ENCODE results near the gene TMEM259. TPM values are rescaled to one million over a fixed set of nuclear protein-coding genes. Genes with fewer than 3 reads are reported as not detected.

Gene TMEM259
- total and polyA plus RNA-seq, 2 of the 13 experiments (the other 11 are each of a cell fraction or from before 2014, with no cell fraction given), result 64.7 to 164 TPM

- TF ChIP-seq KDM5A (IDR thresholded peaks at IDR 0.05; ENCODE audit: borderline replicate concordance, low read length) (peak; percentile 95), ZNF83 (CRISPR knock-in tag; IDR thresholded peaks at IDR 0.05; ENCODE audit: borderline replicate concordance) (no peak), PRPF4 (IDR thresholded peaks at IDR 0.05; ENCODE audit: low read depth, low read length, poor library complexity, severe bottlenecking) (no peak), SRSF4 (IDR thresholded peaks at IDR 0.05; ENCODE audit: low read depth, low read length, poor library complexity, severe bottlenecking) (no peak), ZNF317 (CRISPR knock-in tag; IDR thresholded peaks at IDR 0.05) (0 out of 2 replicates have a peak, but pooled peaks have one; percentile 33), AGO2 (optimal IDR thresholded peaks at IDR 0.05; ENCODE audit: low read depth, low read length) (peak; percentile 81), RBAK (CRISPR knock-in tag; IDR thresholded peaks at IDR 0.05) (no peak), TFDP2 (CRISPR knock-in tag; IDR thresholded peaks at IDR 0.05) (peak; percentile 73), ZNF136 (CRISPR knock-in tag; IDR thresholded peaks at IDR 0.05; ENCODE audit: low read depth) (peak; percentile 88), PRMT3 (CRISPR knock-in tag; IDR thresholded peaks at IDR 0.05; ENCODE audit: borderline replicate concordance, low read depth) (no peak), SSRP1 (CRISPR knock-in tag; IDR thresholded peaks at IDR 0.05) (no peak), ZNF350 (CRISPR knock-in tag; IDR thresholded peaks at IDR 0.05; ENCODE audit: borderline replicate concordance, low read depth) (peak; percentile 82), THAP9 (CRISPR knock-in tag; IDR thresholded peaks at IDR 0.05; ENCODE audit: borderline replicate concordance) (peak; percentile 84; the same call in 1 of the 2 replicates), ZNF280B (CRISPR knock-in tag; IDR thresholded peaks at IDR 0.05; ENCODE audit: borderline replicate concordance) (peak; percentile 85), EHMT2 (IDR thresholded peaks at IDR 0.05; ENCODE audit: borderline replicate concordance, low read depth, low read length) (no peak), ELK4 (CRISPR knock-in tag; IDR thresholded peaks at IDR 0.05; ENCODE audit: borderline replicate concordance) (no peak), SNAPC2 (CRISPR knock-in tag; IDR thresholded peaks at IDR 0.05) (peak; percentile 73; the same call in 1 of the 2 replicates), RFXANK (CRISPR knock-in tag; IDR thresholded peaks at IDR 0.05) (peak; percentile 79; the same call in 1 of the 2 replicates), SOX6 (IDR thresholded peaks at IDR 0.05) (no peak), SOX6 (CRISPR knock-in tag; IDR thresholded peaks at IDR 0.05) (no peak; the same call in 1 of the 2 replicates), RORA (CRISPR knock-in tag; IDR thresholded peaks at IDR 0.05) (no peak), ZBTB21 (CRISPR knock-in tag; IDR thresholded peaks at IDR 0.05) (no peak), ERF (CRISPR knock-in tag; IDR thresholded peaks at IDR 0.05) (peak; percentile 66; the same call in 1 of the 2 replicates)
These were observed 36.6 kb downstream of the TMEM259 start, which contains the start of gene WDR18 (continued) for GRCh38 chr19:984165-984967.

All from HepG2 (cell line).